Measurements from ENCODE around the gene ARID1B. TPM values are rescaled to one million over a fixed set of nuclear protein-coding genes. Genes with fewer than 3 reads are reported as not detected.

The ARID1B gene
- total and polyA plus RNA-seq, 5 donors, result 18.3 to 59.6 (median 53.8) TPM

GRCh38 chr6:157177731-157178336 lies 400.7 kb downstream of the ARID1B start:
- Histone ChIP-seq H3K27ac (ENCODE audit: low read length) (no peak overlapping the region), H3K9me3 (ENCODE audit: control insufficient read depth, low read length) (no peaks in the 10 kb centered on the region), H3K4me1 (ENCODE audit: control insufficient read depth, insufficient read depth, low read length) (no peaks in the 10 kb centered on the region), H3K27me3 (ENCODE audit: control insufficient read depth, insufficient read depth) (no peaks in the 10 kb centered on the region), H3K4me3 (ENCODE audit: low read length) (no peak overlapping the region)
- 94% methylated on average over 15 of the region's 15 CpGs for WGBS
- intact Hi-C loops (cut with DNase I), result no loop called here
- ATAC-seq (no peak), DNase-seq (no peak)

DNA sequence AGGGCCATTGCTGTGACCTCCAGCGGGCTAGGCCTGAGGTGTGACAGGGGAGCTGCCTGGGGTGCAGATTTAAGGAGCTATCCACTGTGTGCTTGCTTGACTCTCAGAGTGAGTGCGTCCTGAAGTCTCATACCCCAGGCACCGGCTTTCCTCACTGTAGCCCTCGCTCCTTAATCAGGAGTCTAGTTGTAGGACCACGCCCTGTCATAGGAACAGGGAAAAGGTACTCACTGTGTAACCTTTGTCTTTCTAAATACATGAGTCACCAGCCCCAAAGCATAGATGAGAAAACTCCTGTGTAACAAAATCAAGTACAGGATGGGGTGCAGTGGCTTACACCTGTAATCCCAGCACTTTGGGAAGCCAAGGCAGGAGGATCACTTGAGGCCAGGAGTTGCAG lies 404.5 kb downstream of the ARID1B start:
- peaks cover 2% of the 10 kb centered on the region for H3K4me1 ChIP-seq (ENCODE audit: control insufficient read depth, insufficient read depth, low read length)
- DNase-seq, result no peak
- H3K27me3 ChIP-seq (ENCODE audit: control insufficient read depth, insufficient read depth), result no peaks in the 10 kb centered on the region
- H3K9me3 ChIP-seq (ENCODE audit: control insufficient read depth, low read length), result no peaks in the 10 kb centered on the region
- H3K27ac ChIP-seq (ENCODE audit: low read length), result no peak overlapping the region
- H3K4me3 ChIP-seq (ENCODE audit: low read length), result no peak overlapping the region
- no peak for ATAC-seq
- WGBS, result 92% methylated on average over 5 of the region's 5 CpGs
- intact Hi-C loops (cut with DNase I), result loop anchor here in 3 of 4 donors (5.0 to 10.0 kb wide), 4 partner anchors 144 to 617 kb away; no protein-coding TSS in a partner anchor

- WGBS, result 78% methylated on average over 15 of the region's 15 CpGs
These were observed 405.5 kb downstream of the ARID1B start for GRCh38 chr6:157182503-157183264.

GRCh38 chr6:157184202-157185015 lies 407.2 kb downstream of the ARID1B start:
- WGBS, result 51% methylated on average over 25 of the region's 25 CpGs
- Histone ChIP-seq H3K27ac (ENCODE audit: low read length) (no peak overlapping the region), H3K9me3 (ENCODE audit: control insufficient read depth, low read length) (no peaks in the 10 kb centered on the region), H3K4me3 (ENCODE audit: low read length) (no peak overlapping the region), H3K4me1 (ENCODE audit: control insufficient read depth, insufficient read depth, low read length) (peaks cover 2% of the 10 kb centered on the region), H3K27me3 (ENCODE audit: control insufficient read depth, insufficient read depth) (no peaks in the 10 kb centered on the region)
- ATAC-seq, result peak; percentile 82 to 83
- peak; percentile 75 to 91 (median 87) for DNase-seq
- intact Hi-C loops (cut with DNase I), result loop anchor here in 3 of 4 donors (5.0 to 10.0 kb wide), 4 partner anchors 147 to 620 kb away; no protein-coding TSS in a partner anchor

More at GRCh38 chr6:157182503-157183264, 405.5 kb downstream of the ARID1B start:
- Histone ChIP-seq H3K4me3 (ENCODE audit: low read length) (no peak overlapping the region), H3K4me1 (ENCODE audit: control insufficient read depth, insufficient read depth, low read length) (peaks cover 2% of the 10 kb centered on the region), H3K27me3 (ENCODE audit: control insufficient read depth, insufficient read depth) (no peaks in the 10 kb centered on the region), H3K27ac (ENCODE audit: low read length) (no peak overlapping the region), H3K9me3 (ENCODE audit: control insufficient read depth, low read length) (no peaks in the 10 kb centered on the region)
- ATAC-seq (no peak), DNase-seq (peak in 1 of 3 donors; percentile 27)
- intact Hi-C loops (cut with DNase I), result loop anchor here in 3 of 4 donors (5.0 to 10.0 kb wide), 4 partner anchors 145 to 618 kb away; no protein-coding TSS in a partner anchor

DNA sequence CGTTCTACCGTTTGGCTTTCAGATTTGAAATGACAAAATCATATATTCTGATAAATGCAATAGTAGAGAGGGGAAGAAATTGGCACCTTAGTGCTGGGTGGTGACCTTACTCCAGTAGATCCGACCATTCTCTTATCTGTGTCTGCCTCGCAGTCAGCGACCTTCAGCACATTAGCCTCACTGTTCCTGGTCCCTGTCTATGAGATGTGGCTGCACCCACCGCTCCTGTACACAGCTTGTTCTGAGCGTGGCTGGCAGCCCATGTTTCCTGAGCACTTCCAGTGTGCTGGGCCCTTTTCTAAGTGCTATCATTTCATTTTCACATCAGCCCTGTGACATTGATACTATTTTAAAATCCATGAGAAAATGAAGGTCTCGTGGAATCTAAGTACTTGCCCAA lies 408.0 kb downstream of the ARID1B start:
- ATAC-seq, result peak; percentile 43 to 58
- peaks cover 2% of the 10 kb centered on the region for H3K4me1 ChIP-seq (ENCODE audit: control insufficient read depth, insufficient read depth, low read length)
- no peak overlapping the region for H3K4me3 ChIP-seq (ENCODE audit: low read length)
- H3K27me3 ChIP-seq (ENCODE audit: control insufficient read depth, insufficient read depth), result no peaks in the 10 kb centered on the region
- H3K9me3 ChIP-seq (ENCODE audit: control insufficient read depth, low read length), result no peaks in the 10 kb centered on the region
- peak overlapping the region; percentile 20 for H3K27ac ChIP-seq (ENCODE audit: low read length)
- 71% methylated on average over 8 of the region's 8 CpGs for WGBS
- peak in 1 of 3 donors; percentile 71 for DNase-seq
- intact Hi-C loops (cut with DNase I), result loop anchor here in 3 of 4 donors (10.0 kb wide), 2 partner anchors 150 to 620 kb away; no protein-coding TSS in a partner anchor

- Histone ChIP-seq H3K27me3 (ENCODE audit: control insufficient read depth, insufficient read depth) (no peaks in the 10 kb centered on the region), H3K4me3 (ENCODE audit: low read length) (no peak overlapping the region), H3K4me1 (ENCODE audit: control insufficient read depth, insufficient read depth, low read length) (peaks cover 2% of the 10 kb centered on the region), H3K27ac (ENCODE audit: low read length) (no peak overlapping the region), H3K9me3 (ENCODE audit: control insufficient read depth, low read length) (no peaks in the 10 kb centered on the region)
- intact Hi-C loops (cut with DNase I), result loop anchor here in 3 of 4 donors (10.0 kb wide), 2 partner anchors 151 to 621 kb away; no protein-coding TSS in a partner anchor
- DNase-seq, result no peak
- no peak for ATAC-seq
- 88% methylated on average over 6 of the region's 6 CpGs for WGBS
These were observed 408.8 kb downstream of the ARID1B start for GRCh38 chr6:157185986-157186385.

- no peaks in the 10 kb centered on the region for H3K27me3 ChIP-seq (ENCODE audit: control insufficient read depth, insufficient read depth)
- H3K4me3 ChIP-seq (ENCODE audit: low read length), result no peak overlapping the region
- H3K4me1 ChIP-seq (ENCODE audit: control insufficient read depth, insufficient read depth, low read length), result peaks cover 2% of the 10 kb centered on the region
- ATAC-seq (no peak), DNase-seq (no peak)
- 72% methylated on average over 3 of the region's 3 CpGs for WGBS
- intact Hi-C loops (cut with DNase I), result loop anchor here in 3 of 4 donors (10.0 kb wide), 2 partner anchors 152 to 622 kb away; no protein-coding TSS in a partner anchor
- H3K27ac ChIP-seq (ENCODE audit: low read length), result no peak overlapping the region
- no peaks in the 10 kb centered on the region for H3K9me3 ChIP-seq (ENCODE audit: control insufficient read depth, low read length)
These were observed 409.6 kb downstream of the ARID1B start for GRCh38 chr6:157186785-157187181.

DNA sequence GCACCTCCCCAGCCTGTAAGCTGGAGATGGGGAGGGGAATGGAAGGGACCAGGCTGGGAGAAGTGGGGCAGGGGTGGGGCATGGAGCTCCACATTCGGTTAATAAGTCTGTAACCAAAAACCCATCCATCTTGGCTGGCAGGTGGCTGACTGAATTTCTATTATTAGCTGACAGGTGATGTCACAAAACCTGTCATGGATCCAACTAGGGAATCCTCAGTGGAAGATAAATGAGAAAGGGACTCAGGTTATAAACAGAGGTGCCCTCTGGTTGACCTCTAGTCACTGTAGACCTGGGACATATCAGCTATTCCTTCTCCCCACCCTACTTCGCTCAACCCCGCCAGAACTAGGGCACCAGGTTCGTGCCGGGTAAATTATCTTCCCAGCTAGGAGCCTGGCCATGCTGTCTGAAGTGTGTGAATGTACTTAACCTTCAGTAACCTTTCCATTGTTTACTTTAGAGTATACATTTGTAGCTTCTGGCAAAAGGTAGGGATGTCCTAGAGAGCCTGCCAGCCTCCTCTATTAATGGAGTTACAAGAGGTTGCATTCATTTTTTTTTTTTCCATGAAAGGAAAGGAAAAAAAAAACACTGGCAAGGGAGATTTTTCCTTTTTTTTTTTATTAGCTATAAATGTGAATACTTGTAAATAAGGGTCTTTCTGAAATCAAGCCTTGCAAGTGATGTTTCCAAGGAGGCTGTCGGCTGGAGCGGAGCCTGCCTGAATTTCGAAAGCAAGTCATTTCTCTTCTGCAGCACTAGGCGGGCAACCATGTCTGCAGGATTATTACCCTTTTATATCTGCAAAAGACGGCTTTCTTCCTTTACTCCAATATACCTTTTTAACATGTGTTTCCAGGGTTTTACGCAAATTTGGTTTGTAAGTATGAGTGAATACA lies 410.3 kb downstream of the ARID1B start:
- peak overlapping the region; percentile 31 for H3K27ac ChIP-seq (ENCODE audit: low read length)

GRCh38 chr6:157188213-157188612 lies 411.0 kb downstream of the ARID1B start:
- WGBS, result 72% methylated on average over 7 of the region's 7 CpGs
- intact Hi-C loops (cut with DNase I), result loop anchor here in 3 of 4 donors (10.0 kb wide), 2 partner anchors 153 to 623 kb away; no protein-coding TSS in a partner anchor
- DNase-seq, result no peak
- H3K4me1 ChIP-seq (ENCODE audit: control insufficient read depth, insufficient read depth, low read length), result peaks cover 2% of the 10 kb centered on the region
- no peak overlapping the region for H3K27ac ChIP-seq (ENCODE audit: low read length)
- no peak for ATAC-seq
- H3K4me3 ChIP-seq (ENCODE audit: low read length), result no peak overlapping the region
- no peaks in the 10 kb centered on the region for H3K27me3 ChIP-seq (ENCODE audit: control insufficient read depth, insufficient read depth)
- H3K9me3 ChIP-seq (ENCODE audit: control insufficient read depth, low read length), result no peaks in the 10 kb centered on the region

More for the DNA sequence above, 410.3 kb downstream of the ARID1B start:
- Histone ChIP-seq H3K4me3 (ENCODE audit: low read length) (no peak overlapping the region), H3K9me3 (ENCODE audit: control insufficient read depth, low read length) (no peaks in the 10 kb centered on the region), H3K4me1 (ENCODE audit: control insufficient read depth, insufficient read depth, low read length) (peaks cover 2% of the 10 kb centered on the region), H3K27me3 (ENCODE audit: control insufficient read depth, insufficient read depth) (no peaks in the 10 kb centered on the region)
- intact Hi-C loops (cut with DNase I), result loop anchor here in 3 of 4 donors (10.0 kb wide), 2 partner anchors 153 to 623 kb away; no protein-coding TSS in a partner anchor
- ATAC-seq, result peak; percentile 63 to 64
- WGBS, result 58% methylated on average over 11 of the region's 11 CpGs
- DNase-seq, result no peak

Measured in right cardiac atrium (tissue), 5 donors.